ENCODE measurements around the gene EFCAB6. TPM values are rescaled to one million over a fixed set of nuclear protein-coding genes. Genes with fewer than 3 reads are reported as not detected.

EFCAB6 gene
- total and polyA plus RNA-seq, 2 of the 4 experiments (the other 2 are of a cell fraction), result 0.44 to 1.1 TPM

GRCh38 chr22:43550024-43550620, 262.0 kb downstream of the EFCAB6 start:
- ATAC-seq (ENCODE audit: low read depth) (no peak), DNase-seq (no peak)
- TF ChIP-seq RAD21 (IDR thresholded peaks at IDR 0.05; ENCODE audit: low read length) (no peak), MAZ (IDR thresholded peaks at IDR 0.05; ENCODE audit: borderline replicate concordance, low read depth, low read length) (no peak), BHLHE40 (IDR thresholded peaks at IDR 0.05; ENCODE audit: low read depth, low read length) (no peak), MXI1 (IDR thresholded peaks at IDR 0.05; ENCODE audit: borderline replicate concordance, low read depth, low read length) (no peak), FOS (IDR thresholded peaks at IDR 0.05; ENCODE audit: low read depth, low read length) (no peak), RCOR1 (IDR thresholded peaks at IDR 0.05; ENCODE audit: insufficient replicate concordance, low read length) (no peak)
- Histone ChIP-seq H3K18ac (ENCODE audit: low read depth, low read length) (no peak overlapping the region), H3K56ac (ENCODE audit: extremely low read depth, insufficient read depth, low read length) (no peak overlapping the region), H4K8ac (ENCODE audit: low read depth in 2 of 2, low read length in 2 of 2) (no peak overlapping the region), H2BK20ac (ENCODE audit: low read depth, low read length) (no peak overlapping the region), H3K4ac (ENCODE audit: low read depth, low read length) (no peak overlapping the region), H4K91ac (ENCODE audit: insufficient read depth, low read depth, low read length) (no peak overlapping the region), H4K5ac (ENCODE audit: low read depth, low read length) (no peak overlapping the region), H3K4me3 (ENCODE audit: insufficient read depth, low read depth, low read length) (no peak overlapping the region), H2BK120ac (ENCODE audit: low read depth, low read length) (no peak overlapping the region), H4K20me1 (ENCODE audit: insufficient read depth, low read length) (no peaks in the 10 kb centered on the region), H3K27me3 (ENCODE audit: control insufficient read depth, insufficient read depth, low read length) (no peaks in the 10 kb centered on the region), H3K4me2 (ENCODE audit: low read depth, low read length) (no peak overlapping the region), H3K4me1 (ENCODE audit: control insufficient read depth, insufficient read depth, low read length) (no peaks in the 10 kb centered on the region), H2BK15ac (ENCODE audit: low read depth, low read length) (no peak overlapping the region), H3K14ac (replicated peaks; ENCODE audit: low read depth, low read length) (no peak overlapping the region), H2AFZ (replicated peaks; ENCODE audit: low read length, poor library complexity) (no peak overlapping the region), H2BK5ac (ENCODE audit: low read depth, low read length, poor library complexity, severe bottlenecking) (no peak overlapping the region), H3K27ac (ENCODE audit: insufficient read depth, low read length) (no peak overlapping the region), H3K23ac (ENCODE audit: low read depth, low read length) (no peak overlapping the region), H3K36me3 (ENCODE audit: control insufficient read depth, insufficient read depth, low read length) (no peaks in the 10 kb centered on the region), H3K9me3 (ENCODE audit: control insufficient read depth, insufficient read depth, low read length) (no peaks in the 10 kb centered on the region), H3K9ac (ENCODE audit: low read depth, low read length) (no peak overlapping the region), H3K9me1 (ENCODE audit: insufficient read depth, low read length) (no peaks in the 10 kb centered on the region), H3K79me1 (ENCODE audit: low read depth in 1 of 2, low read length in 2 of 2) (no peaks in the 10 kb centered on the region), H2AK5ac (ENCODE audit: low read depth, low read length) (no peak overlapping the region), H2AK9ac (replicated peaks; ENCODE audit: low read depth, low read length, poor library complexity) (no peak overlapping the region)
- WGBS, 2 experiments (ENCODE audit: extremely low coverage in 2 of 2, insufficient read length in 1 of 2), result 49% methylated on average over 4 of the region's 14 CpGs; no CpG with 5 or more reads in 1 of the 2 experiments
- POLR2A ChIA-PET (ENCODE audit: unreplicated experiment), result no interaction called here
- CTCF ChIA-PET, result no interaction called here
- in situ Hi-C loops (cut with MboI; ENCODE audit: low sequenced_read_pairs) (no loop called here), intact Hi-C loops (cut with micrococcal nuclease) (no loop called here), dilution Hi-C loops (cut with HindIII; ENCODE audit: low sequenced_read_pairs, unreplicated experiment) (no loop called here)
- BruUV-seq (replicated peaks), result no TSS peak
